DOHH2 (cell line): ENCODE results near the gene RFWD3.

ENCODE experiments used
- EZH2phosphoT487 ChIP-seq: fragments of 200-600 bp; sonication (generic); IDR thresholded peaks from 2 replicates; pipeline ENCODE4 v1.6.1; 2017; ENCODE audit warnings: borderline replicate concordance, mild to moderate bottlenecking, antibody characterized with exemption, low read length, moderate library complexity, mixed read lengths
- TF ChIP-seq, protein P1 (sequence below): fragments of 200-600 bp; sonication (generic); IDR thresholded peaks from one replicate; pipeline ENCODE4 v1.5.1; 2014; ENCODE audit warnings: antibody characterized with exemption, mild to moderate bottlenecking, low read depth, low read length; ENCODE audit not compliant: poor library complexity, severe bottlenecking

DNA sequence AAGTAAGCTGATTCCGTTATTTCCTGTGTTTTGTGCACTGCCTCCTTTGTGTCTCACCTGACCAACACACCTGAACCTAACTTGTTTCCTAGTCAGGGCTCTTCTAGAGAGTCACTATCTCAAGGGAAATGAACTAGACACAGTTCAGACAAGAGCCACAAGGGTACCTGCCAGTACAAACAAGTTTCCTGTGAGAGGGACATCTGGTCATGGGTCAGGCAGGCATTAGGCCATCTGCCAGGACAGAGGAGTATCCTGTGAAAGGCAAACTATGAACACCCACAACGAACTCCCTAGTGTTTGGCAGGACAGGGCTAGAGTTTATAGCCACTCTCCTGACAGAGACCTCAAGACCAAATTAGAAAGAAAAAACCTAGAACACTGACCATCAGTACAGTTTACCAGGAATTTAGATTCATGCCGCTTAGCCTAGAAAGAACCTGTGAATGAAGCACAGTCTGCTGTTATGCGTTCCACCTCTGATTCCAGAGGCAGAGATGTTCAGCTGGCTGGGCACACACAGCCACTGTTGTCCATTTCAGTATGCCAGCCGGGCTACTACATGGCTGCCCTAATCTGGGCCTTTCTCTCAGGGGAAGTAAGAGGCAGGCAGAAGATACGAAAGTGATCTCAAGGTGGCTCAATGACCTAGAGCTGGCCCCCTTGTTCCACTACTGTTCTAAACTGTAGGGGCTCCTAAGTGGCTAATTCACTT is 39.0 kb downstream of the RFWD3 start:
- TF ChIP-seq, protein P1, sequence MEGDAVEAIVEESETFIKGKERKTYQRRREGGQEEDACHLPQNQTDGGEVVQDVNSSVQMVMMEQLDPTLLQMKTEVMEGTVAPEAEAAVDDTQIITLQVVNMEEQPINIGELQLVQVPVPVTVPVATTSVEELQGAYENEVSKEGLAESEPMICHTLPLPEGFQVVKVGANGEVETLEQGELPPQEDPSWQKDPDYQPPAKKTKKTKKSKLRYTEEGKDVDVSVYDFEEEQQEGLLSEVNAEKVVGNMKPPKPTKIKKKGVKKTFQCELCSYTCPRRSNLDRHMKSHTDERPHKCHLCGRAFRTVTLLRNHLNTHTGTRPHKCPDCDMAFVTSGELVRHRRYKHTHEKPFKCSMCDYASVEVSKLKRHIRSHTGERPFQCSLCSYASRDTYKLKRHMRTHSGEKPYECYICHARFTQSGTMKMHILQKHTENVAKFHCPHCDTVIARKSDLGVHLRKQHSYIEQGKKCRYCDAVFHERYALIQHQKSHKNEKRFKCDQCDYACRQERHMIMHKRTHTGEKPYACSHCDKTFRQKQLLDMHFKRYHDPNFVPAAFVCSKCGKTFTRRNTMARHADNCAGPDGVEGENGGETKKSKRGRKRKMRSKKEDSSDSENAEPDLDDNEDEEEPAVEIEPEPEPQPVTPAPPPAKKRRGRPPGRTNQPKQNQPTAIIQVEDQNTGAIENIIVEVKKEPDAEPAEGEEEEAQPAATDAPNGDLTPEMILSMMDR: no peak
- TF ChIP-seq EZH2phosphoT487: no peak
